Activated naive CD4-positive, alpha-beta T cell treated with Interleukin-2 at 50 U/mL for 16 hours (primary cell): ENCODE measurements around the gene HDAC7.
A peak's percentile ranks its signal among the peaks of the same experiment; 100 is the strongest.

Source experiments
- DNase-seq: peaks from one replicate; pipeline ENCODE4 v3.0.0-alpha.2; 2020

HDAC7 gene

DNA sequence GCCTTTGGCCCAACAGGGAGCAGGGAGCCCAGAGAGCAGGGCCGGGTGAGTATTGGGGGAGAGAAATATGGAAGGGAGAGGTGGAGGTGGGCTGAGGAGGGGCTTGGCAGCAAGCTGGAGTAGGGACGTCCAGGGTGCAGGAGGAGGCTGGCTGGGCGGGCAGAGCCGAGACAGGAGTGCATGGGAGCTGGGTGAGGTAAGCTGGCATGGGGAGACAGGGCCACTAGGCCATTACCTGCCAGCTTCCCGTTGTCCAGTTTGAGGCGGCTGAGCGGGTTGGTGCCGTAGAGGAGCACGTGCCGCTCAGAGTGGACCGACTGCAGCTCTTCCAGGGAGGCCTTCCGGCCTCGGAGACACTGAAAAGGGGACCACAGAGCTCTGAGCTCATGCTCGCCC lies 28.4 kb downstream of the HDAC7 start:
- DNase-seq, result no peak

DNA sequence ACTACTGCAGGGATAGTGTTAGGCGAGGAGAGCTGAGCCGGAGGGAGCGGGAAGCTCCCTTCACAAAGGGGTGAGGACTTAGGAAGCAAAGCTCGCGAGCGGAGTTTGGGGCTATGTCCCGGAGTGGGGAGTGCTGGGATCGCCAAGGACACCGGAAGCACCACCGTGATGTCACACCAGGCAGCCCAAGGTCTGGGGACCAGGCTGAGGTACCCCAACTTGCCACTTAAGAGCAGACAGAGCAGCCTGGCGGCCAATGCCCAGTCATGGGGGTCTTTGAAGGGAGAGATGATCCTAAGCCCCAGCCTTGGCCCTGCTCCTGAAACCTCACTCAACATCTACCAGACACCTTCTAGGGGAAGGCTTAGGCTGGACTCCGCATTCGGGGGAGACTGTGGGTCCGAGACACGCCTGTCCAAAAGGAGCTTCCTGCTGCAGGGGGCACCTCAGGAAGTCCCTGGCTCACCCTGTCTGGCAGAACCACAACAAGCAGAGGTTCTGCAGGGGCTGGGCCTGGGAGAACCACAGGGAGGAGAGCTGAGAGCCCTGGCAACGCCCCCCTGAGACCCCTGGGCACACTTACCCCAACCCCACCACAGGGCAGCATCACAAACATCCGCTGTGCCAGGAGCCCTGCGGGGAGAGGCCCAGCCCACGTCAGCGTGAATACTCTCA lies 28.9 kb downstream of the HDAC7 start:
- DNase-seq, result no peak

DNA sequence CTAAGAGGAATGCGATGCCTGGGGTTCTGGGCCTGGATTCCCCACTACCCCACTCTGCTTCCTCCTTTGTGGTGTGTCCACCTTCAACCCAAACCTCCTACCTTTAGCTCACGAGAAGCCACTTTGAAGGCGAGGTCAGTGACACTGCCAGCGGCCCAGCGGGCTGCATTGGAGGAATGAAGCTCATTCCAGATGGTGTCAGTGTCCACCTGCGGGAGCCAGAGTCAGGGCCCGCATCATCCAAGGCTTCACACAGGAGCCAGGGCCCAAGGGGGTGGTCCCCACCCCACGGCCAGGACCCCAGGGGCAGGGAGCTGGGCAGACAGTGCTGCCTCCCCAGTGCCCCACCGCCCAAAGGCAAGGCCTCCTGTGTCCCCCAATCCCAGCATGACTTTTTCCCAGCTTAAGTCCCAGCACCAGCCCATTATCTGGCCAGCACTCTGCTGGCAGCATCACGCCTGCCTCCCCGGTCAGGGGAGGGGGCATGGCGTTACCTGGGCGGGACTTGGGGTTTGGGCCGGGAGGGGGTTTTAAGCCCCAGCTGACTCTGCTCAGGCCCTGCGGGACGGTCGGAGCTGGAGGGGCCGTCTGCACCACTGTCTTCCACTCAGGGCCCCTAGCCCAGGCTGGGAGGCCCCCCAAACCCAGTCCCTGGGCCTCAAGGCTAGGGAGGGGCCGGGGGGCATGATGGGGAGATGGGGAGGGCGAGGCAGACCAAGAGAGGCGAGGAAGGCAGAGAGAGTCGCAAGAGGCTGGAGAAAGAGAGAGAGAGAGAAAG lies 29.8 kb downstream of the HDAC7 start:
- DNase-seq, result no peak

DNA sequence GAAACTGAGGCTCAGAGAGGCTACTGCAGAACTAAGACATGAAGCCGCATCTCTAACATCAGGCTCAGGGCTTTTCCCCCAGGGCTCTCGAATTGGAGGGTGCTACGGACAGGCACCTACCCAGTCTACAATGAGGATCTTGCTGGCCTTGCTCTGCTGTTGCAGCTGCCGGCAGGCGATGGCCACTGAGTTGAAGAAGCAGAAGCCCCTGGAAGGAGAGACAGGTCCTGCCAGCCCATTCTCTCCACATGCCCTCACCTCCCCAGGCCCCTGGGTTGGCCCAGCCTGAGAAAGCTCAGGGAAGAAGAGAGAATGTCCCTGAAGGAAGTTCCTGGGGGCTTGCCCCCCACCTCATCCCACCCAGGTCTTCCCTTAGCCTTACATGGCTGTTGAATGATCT lies 30.6 kb downstream of the HDAC7 start:
- no peak for DNase-seq

DNA sequence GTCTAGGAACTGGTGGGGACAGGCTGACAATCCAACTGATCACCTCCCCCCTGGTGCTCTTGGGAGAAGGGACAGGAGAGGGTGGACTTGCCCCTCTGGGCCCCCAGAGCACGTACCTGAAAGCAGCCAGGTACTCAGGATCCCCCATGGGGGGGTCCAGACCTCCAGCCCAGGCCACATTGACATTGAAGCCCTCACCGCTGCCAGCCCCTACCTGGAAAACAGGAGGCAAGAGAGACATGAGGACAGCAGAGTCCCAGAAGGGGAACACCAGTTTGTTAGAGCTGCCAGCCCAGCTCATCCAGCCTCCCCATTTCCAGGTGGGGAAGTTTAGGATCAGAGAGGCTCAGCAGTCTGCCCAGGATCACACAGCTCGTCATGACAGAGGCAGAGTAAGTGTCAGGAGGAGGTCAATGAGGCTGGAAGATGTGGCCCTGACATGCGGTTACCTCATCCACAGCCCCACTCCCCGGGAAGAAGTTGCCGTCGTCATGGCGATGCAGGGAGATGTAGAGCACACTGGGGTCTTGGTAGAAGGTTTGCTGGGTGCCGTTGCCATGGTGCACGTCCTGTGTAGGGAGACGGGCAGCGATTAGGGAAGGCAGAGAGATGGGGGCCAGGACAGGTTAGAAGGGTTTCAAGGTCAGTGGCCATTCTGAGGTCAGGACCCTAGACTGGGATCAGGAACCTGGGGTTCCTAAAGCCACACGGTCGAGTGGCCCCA lies 31.9 kb downstream of the HDAC7 start:
- DNase-seq, result no peak

DNA sequence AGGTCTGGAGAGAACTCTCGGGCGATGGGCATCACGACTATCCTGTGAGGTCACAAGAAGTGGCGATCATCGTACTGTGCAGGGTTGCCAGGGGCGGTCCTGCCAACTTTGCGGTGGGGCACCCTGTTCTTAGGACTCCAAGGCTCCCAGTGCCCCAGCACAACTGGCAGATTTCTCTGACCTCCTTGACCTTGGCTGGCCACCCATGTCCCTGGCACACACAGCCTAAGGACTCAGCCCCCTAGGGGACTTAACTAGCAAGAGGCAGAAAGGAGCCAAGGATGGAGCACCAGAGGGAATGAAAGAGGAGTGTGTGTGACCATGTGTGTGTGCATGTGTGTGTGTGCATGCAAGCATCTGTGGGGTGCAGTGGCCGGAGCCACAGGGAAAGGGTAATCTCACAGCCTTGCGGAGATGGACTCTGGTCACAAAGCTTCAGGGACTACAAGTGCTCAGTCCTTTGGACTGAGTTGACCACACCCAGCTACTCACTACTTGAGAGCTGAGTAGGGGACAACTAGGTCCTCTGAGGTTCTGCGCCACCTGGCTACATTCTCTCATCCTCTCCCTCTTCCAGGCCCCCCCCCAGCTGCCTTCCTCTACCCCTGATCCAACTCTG lies 32.9 kb downstream of the HDAC7 start:
- DNase-seq, result no peak

DNA sequence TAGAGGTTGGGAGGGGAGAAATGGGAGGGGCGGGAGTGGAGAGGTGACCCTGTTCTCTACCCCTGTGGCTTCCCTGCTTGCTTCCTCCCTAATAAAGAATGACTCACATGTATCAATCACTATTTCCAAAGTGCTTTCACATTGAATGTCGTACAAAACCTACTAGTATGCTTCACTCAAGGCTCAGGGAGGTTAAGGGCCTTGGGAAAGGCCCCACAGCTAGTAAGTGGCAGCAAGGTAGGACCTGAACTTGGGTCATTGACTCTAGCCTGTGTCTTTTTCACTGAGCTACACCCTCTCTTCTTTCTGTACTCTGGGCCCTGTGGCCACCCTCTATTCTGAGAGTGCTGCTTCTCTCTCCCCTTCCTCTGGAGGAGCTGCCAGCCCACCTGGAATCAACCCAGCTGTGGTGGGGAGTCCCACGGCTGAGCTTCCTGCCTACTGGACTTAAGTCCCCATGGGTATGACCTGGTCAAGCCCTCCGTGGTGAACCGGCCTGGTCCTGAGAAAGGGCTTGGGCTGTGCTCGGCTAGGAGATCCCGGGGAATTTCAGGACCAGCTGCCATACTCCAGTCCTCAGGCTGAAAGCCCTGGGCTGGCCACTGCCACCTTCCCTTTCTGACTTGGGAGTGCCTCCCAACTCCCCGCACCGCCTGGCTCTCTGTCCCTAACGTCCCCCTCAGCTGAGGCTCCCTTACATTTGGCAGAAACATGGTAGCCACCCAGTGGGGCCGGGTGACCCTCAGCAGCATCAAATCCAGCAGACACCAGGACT lies 33.6 kb downstream of the HDAC7 start:
- no peak for DNase-seq

DNA sequence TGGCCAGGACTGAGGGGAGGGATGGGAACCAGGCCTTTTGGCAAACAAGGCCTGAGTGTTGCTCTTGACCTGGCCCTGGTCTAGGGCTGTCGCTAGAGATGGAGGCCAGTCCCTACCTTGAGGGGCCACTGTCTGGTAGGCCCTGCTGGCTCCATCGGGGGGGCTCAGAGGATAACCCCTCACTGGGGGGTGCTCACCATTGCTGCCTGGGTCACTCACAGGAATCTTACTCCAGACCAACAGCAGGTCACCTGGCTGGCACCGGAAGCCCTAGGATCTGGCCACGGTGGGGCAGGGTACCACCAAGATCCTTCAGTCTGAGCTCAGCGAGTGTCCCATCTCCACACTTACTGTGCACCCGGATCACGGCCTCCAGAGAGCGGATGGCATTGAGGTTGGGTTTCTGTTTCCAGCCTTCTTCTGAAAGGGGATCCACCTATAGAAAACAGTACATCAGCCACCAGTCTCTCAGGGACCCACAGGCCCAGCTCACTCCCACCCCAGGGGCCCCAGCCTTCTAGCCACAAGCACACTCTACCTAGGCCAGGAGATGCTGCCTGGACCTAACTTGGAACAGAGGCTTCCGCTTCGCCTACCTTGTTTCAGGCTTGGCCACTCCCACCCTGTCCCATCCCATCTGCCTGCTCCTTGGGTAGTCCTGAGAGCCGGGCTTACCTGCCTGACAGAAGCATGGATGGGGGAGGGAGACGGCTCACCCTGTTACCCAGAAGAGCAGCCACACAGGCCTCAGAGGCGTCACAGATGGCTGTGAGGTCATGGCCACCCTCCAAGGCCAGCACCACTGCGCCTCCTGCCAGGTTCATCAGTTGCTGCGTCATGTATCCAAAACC lies 34.4 kb downstream of the HDAC7 start:
- DNase-seq, result peak; percentile 22

DNA sequence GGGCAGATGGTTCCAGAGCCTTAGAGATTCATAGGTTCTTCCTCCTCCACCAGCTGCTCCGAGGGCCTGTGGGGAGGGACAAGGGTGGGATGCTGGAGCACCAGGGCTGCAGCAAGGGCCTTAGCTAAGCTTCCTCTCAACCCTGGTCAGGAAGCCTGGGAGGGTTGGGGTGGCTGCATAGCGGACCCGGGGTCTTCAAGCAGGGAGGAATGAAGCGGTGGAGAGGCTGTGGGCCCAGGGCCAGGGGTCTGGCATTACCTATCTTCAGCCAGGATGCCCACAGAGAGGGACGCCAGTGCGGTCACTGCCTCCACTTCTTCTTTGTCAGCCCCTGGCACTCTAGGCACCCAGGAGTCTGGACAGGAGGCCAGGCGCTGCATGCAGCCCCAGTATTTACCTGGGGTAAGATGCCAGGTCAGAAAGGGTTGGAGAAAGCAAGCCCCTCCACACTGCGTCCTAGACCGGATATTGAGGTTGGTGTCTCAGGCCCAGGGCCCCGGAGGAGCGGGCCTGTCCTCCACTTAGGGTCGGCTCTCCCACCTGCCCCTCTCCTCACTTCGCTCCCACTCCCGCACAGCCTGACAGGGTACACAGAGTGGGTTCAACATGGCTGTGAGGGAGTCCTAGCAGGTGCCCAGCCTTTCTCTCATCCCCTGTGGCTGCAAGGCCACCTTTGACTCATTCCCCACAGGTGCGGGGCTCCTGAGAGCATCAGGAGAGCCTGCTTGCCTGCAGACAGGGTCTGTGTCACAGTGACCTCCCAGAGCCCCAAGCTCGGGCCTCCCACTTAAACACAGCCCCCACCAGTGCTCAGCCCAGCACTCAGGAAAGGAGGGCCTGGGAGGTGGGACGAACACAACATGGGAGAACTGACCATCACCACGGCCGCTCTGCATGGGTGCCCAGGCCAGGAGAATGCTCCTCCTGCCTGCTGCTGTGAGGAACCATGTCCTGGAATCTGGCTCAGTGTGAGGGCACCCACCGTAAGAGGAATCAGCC lies 35.6 kb downstream of the HDAC7 start:
- no peak for DNase-seq

DNA sequence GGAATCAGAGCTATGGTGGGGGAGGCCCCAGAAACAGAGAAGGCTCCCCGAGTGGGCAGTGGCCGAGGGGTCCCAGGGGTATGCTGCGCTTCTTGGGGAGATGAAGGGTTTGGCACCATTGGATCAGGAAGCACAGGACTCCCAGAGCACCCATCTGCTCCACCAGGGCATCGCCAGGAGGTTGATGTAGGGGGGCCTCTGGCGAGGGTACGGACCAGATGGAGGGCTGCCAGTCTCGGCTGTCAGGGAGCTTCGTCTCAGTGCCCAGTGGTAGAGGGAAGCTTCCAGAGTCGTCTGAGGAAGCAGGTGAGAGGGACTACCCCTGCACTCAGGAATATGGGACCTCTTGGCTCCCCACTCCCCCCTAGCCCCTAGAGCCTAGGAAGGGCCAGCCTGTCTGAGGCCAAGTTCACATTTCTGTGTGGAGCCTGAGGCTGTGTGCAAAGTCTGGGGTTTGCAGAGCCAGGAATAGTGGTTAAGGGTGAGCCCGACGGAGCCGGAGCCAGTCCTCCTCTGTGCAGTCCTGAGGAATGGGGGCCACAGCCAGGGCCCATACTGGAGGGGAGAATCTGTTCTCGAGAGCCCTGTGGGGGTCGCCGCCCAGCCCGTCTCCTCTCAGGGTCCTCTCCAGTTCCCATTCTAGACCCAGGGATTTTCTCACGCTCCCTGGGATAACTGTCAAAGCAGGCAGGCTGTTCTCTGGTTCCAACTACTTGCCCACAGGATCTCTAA lies 36.5 kb downstream of the HDAC7 start:
- DNase-seq, result no peak

DNA sequence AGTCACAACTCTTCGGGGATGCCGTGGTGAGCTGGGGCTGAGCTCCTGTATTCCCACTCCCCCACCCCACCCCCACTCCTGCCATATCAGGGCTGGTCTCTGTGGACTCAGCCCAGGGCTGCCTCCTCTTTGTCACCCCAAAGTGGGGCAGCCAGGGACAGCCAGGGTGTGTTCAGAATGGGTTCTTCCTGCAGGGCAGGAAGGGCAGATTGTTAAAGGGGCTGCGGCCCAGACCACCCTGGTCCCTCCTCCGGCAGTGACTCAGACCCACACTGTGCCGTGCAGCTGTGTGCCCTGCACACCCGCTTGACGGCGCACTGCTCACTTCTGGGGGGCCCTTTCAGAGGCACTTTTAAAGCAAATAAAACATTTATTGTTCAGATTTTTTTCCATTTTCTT lies 37.3 kb downstream of the HDAC7 start:
- DNase-seq, result no peak

DNA sequence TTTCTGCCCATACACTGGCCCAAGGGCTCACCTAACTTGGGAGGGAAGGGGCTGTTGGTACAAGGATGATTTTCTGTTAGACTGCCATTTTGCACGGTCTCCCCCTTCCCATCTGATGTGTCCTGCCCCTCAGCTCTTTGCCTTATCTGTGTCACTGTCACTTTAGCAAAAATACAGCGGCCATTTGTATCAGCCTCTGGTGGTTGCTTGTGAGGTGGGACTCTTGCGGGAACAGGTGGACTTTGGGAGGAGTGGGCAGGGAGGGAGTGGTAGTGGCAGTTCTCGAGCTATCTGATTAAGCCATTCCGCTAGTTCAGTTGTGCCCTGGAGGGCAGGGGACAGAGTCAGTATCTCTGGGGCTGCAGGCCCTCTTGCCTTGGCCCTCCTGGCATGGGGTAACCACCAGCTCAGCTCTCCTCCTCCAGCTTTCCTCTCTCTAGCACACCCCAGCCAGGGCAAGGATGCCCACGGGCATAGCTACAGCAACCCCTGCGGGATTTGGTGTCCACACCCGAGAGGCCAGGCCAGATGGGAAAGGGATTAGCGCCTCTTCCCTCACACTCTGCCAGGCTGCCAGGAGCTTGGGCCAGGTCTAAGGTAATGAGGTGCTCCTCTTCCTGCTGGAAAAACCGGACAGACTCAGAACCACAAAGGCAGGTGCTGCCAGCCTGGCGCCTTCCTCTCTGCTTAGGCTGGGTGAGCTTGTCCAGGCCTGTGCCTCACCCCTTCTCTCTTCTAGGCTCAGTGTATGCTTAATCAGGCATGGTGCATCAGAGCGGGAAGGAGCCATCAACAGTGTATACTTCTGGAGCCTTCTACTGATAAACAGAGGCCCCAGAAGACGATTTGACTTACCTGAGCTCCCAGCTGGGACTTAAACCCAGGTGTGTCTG lies 38.0 kb downstream of the HDAC7 start:
- no peak for DNase-seq

DNA sequence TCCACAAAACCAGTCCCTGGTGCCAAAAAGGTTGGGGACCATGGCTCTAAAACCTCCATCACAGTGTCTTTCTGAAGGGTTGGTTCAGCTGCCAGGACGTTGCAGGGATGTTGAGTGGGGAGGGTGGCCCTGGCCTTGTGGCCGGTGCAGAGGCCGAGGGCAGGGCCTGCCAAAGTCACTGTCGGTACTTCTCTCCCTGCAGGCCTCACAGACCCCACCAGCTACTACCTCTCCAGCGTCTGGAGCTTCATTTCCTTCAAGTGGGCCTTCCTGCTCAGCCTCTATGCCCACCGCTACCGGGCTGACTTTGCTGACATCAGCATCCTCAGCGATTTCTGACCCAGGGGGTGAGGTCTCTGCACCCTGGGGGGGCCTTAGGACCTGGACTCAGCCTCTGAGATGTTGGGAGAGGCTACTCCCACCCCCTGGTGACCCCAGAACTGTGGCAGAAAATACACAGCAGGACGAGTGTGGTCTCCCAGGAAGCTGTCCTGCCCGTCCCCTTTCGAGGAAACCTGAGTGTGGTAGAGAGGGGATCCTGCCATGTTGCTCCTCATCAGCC lies 39.7 kb downstream of the HDAC7 start:
- DNase-seq, result no peak

DNA sequence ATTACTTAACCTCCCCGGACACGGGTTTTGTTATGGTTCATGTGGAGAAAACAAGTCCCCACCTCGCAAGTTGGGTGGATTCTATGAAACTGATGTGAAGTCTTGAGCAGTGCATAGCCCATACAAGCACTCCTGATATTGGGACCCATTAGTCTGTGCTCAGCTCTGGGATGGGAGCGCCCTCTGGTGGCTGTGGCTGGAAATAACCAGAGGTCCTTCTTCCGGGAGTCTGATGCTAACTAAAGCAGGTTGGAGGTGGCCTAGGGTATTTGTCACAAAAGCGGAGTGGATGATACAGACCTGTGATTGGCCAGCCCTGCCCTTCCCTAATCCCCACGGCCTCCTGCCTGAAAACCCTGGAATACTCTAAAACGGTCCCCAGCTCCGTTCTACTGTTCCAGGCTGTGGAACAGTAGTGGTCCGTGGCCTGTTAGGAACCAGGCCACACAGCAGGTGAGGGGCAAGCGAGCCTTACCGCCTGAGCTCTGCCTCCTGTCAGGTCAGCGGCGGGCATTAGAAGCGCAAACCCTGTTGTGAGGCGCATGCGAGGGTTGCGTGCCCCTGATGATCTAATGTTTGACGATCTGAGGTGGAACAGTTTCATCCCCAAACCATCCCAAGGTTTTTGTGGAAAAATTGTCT lies 40.3 kb downstream of the HDAC7 start:
- peak; percentile 92 for DNase-seq

DNA sequence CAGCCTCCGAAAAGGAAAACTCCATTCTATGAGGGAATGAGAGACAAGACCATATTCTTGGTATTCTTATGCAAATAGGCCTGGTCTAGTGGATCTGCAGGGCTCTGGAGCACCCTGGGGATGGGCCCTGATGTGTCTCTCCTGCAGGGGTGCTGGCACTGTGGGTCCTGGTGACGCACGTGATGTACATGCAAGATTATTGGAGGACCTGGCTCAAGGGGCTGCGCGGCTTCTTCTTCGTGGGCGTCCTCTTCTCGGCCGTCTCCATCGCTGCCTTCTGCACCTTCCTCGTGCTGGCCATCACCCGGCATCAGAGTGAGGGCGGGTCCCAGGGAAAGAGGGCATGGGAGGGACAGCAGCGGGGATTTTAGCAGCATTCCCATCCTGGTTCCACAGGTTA lies 40.8 kb downstream of the HDAC7 start:
- no peak for DNase-seq

DNA sequence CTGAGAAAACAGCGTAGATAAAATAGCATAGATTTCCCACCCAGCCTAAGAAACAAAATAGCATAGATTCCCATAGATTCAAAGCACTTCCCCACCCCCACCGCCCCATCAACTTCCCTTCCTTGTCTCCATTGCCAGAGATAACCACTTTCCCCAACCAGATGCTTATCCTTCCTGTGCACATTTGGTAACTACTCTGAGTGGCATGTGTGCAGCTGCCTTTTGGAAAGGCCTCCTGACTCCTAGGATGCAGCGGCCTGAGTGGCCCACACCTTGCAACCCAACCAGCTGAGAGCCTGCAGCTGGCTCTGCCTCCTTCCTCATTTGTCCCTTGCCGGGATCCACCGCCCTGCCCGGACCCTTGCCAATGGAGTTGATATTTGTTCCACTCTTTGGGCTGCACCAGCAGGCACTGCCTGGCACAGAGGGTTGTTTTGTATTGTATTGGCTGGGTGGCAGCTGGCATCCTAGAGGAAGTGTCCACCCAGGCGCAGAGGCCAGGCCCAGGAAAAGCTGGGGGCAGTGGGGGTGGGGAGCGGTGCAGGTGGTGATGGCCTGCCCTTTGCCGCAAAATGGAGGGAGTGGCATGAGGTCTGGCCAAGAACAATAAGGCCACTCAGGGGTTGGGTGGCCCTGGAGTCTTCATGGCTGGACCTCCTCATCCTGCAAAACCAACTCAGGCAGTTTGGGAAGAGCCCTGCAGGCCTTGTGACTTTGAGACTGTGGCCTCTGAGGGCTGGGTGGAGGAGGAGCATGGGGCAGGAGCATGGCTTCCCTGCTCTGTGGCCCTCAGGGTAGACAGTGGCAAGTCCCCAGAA lies 41.8 kb downstream of the HDAC7 start:
- no peak for DNase-seq

DNA sequence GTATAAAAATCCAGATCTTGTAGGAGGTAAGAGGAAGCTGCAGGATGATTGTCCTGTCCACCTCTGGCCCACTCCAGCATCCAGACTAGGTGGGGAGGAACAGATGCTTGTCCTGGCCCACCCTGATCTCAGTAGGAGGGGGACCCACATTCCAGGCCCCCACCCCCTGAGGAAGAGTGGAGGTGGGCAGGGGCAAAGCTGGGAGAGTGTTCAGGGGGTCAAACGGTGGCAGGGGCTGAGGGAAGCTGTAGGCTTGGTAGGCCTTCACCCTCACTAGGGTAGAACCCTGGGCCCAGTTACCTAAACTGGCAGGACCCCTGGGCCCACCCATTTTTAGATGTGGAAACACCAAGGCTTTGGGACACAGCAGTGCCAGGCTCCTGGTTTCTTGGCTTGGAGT lies 42.6 kb downstream of the HDAC7 start:
- no peak for DNase-seq
